Stimulated activated CD4-positive, alpha-beta T cell treated with anti-CD3 and anti-CD28 coated beads, Interleukin-15, amount 100 ng/mL, for 48 hours (primary cell): Measurements from ENCODE around the gene CCNQ.

Experiments used
- DNase-seq, 2 donors: peaks; one replicate each; pipeline ENCODE4 v3.0.0-alpha.2; 2020; ENCODE audit warnings: low read depth in 2 of 2

The CCNQ gene

GRCh38 chrX:153576239-153576870 is 22.6 kb downstream of the CCNQ start:
- DNase-seq: no peak

GRCh38 chrX:153573984-153574383 is 25.0 kb downstream of the CCNQ start:
- DNase-seq: no peak

GRCh38 chrX:153572601-153573000 is 26.3 kb downstream of the CCNQ start:
- no peak for DNase-seq

- DNase-seq: no peak
These were observed 27.4 kb downstream of the CCNQ start for GRCh38 chrX:153571534-153571908.

GRCh38 chrX:153569475-153569874 is 29.5 kb downstream of the CCNQ start:
- no peak for DNase-seq

GRCh38 chrX:153568451-153569011 is 30.4 kb downstream of the CCNQ start:
- DNase-seq: no peak

- no peak for DNase-seq
These were observed 32.9 kb downstream of the CCNQ start for GRCh38 chrX:153565996-153566580.

GRCh38 chrX:153564047-153564606 is 34.8 kb downstream of the CCNQ start:
- DNase-seq: no peak

GRCh38 chrX:153562546-153562945 is 36.4 kb downstream of the CCNQ start:
- no peak for DNase-seq

- DNase-seq: no peak
These were observed 37.6 kb downstream of the CCNQ start for GRCh38 chrX:153561337-153561736.

- DNase-seq: no peak
These were observed 38.5 kb downstream of the CCNQ start for GRCh38 chrX:153560466-153560865.

- no peak for DNase-seq
These were observed 38.9 kb downstream of the CCNQ start for GRCh38 chrX:153560000-153560399.

GRCh38 chrX:153557618-153558355 is 41.2 kb downstream of the CCNQ start:
- no peak for DNase-seq

- DNase-seq: no peak
These were observed 42.2 kb downstream of the CCNQ start for GRCh38 chrX:153556767-153557166.

GRCh38 chrX:153554519-153555167 is 44.3 kb downstream of the CCNQ start:
- DNase-seq: peak in 1 of 2 donors; percentile 48

GRCh38 chrX:153551135-153551534 is 47.8 kb downstream of the CCNQ start:
- DNase-seq: no peak

- DNase-seq: no peak
These were observed 49.1 kb downstream of the CCNQ start for GRCh38 chrX:153549807-153550206.

- no peak for DNase-seq
These were observed 49.7 kb downstream of the CCNQ start for GRCh38 chrX:153549231-153549630.

- no peak for DNase-seq
These were observed 51.7 kb downstream of the CCNQ start for GRCh38 chrX:153547195-153547594.

GRCh38 chrX:153546386-153546785 is 52.6 kb downstream of the CCNQ start:
- DNase-seq: no peak

- DNase-seq: no peak
These were observed 54.2 kb downstream of the CCNQ start for GRCh38 chrX:153544727-153545126.

GRCh38 chrX:153539979-153540358 is 59.0 kb downstream of the CCNQ start:
- DNase-seq: no peak
